ENCODE measurements around the gene LMNTD2. TPM values are rescaled to one million over a fixed set of nuclear protein-coding genes. Genes with fewer than 3 reads are reported as not detected.

The LMNTD2 gene
- total and polyA plus RNA-seq, 4 donors: 0.79 to 7.6 (median 3.3) TPM

GRCh38 chr11:553988-554340 lies 6.6 kb downstream of the LMNTD2 start:
- WGBS (ENCODE audit: insufficient coverage): 59% methylated on average over 8 of the region's 11 CpGs
- DNase-seq (ENCODE audit: low read depth in 4 of 6, low spot score in 6 of 6): no peak
- H3K27me3 ChIP-seq (ENCODE audit: control insufficient read depth, insufficient read depth, low read length): peaks cover 44% of the 10 kb centered on the region

DNA sequence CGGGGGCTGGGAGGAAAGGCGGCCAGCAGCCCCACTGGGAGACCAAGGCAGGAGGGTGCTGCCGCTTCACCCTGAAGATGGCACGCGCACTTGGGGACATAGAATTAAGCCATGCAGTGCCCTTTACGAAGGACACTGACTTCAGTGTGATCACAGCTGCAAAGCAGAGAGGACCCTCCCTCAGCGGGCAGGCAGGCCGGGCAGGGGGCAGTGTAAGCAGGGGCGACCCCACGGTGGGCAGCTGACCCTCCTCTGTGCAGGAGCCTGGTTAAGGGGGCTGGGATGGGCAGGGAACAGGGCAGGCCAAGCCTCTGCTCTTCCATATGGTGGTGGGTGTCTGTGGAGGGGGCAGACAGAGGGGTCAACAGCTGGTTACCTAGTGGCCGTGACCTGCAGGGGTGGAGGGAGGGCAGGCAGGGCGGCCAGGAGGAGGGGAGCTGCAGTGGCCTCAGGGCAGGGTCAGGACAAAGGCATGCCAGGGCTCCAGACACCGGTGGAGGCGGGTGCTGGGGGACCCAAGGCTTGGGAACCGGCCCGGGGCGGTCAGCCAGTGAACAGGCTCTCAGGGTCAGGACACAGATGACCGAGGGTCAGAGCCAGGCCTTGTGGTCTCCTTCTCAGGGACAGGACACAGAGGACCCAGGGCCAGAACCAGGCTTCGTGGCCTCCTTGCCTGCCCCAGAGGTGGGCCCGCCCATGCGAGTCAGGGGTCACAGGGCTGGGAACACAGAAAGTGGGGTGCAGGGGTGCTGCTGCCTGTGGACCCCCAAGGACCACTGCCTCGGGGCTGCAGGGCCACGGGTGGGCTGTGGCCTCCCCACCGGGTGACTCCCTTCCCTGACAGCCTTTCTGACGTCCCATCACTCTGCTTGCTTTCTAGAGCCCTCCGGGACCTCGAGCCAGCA lies 7.2 kb downstream of the LMNTD2 start:
- 79% methylated on average over 27 of the region's 27 CpGs for WGBS (ENCODE audit: insufficient coverage)
- H3K4me1 ChIP-seq (ENCODE audit: control insufficient read depth, insufficient read depth, low read length): peaks cover 20% of the 10 kb centered on the region
- peaks cover 38% of the 10 kb centered on the region for H3K27me3 ChIP-seq (ENCODE audit: control insufficient read depth, insufficient read depth, low read length)

More at GRCh38 chr11:553988-554340, 6.6 kb downstream of the LMNTD2 start:
- H3K27ac ChIP-seq (ENCODE audit: low read depth, low read length): no peak overlapping the region
- peaks cover 54% of the 10 kb centered on the region for H3K36me3 ChIP-seq (ENCODE audit: control insufficient read depth, insufficient read depth, low read length)
- no peak overlapping the region for H3K4me3 ChIP-seq (ENCODE audit: low read depth, low read length)
- no peaks in the 10 kb centered on the region for H3K9me3 ChIP-seq (ENCODE audit: control insufficient read depth, insufficient read depth, low read length)
- H3K4me1 ChIP-seq (ENCODE audit: control insufficient read depth, insufficient read depth, low read length): peaks cover 20% of the 10 kb centered on the region

DNA sequence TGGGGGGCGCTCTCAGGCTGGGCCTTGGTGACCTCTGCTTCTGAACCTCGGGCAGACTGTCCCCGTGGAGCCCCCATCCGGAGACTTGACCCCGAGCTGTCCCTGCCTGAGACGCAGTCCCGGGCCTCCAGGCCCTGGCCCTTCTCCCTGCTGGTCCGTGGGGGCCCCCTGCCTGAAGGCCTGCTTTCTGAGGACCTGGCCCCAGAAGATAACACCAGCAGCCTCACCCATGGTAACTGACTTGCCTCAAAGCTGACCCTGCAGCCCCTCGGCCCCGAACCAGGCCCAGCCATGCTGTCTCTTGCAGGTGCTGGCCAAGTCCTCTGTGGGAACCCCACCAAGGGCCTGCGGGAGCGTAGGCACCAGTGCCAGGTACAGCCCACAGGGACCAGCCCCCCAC lies 8.9 kb downstream of the LMNTD2 start:
- WGBS (ENCODE audit: insufficient coverage): 80% methylated on average over 12 of the region's 12 CpGs
- H3K27me3 ChIP-seq (ENCODE audit: control insufficient read depth, insufficient read depth, low read length): peaks cover 21% of the 10 kb centered on the region
- H3K36me3 ChIP-seq (ENCODE audit: control insufficient read depth, insufficient read depth, low read length): peaks cover 50% of the 10 kb centered on the region
- H3K4me3 ChIP-seq (ENCODE audit: low read depth, low read length): no peak overlapping the region
- no peak for DNase-seq (ENCODE audit: low read depth in 4 of 6, low spot score in 6 of 6)
- H3K27ac ChIP-seq (ENCODE audit: low read depth, low read length): no peak overlapping the region
- H3K4me1 ChIP-seq (ENCODE audit: control insufficient read depth, insufficient read depth, low read length): peaks cover 16% of the 10 kb centered on the region
- H3K9me3 ChIP-seq (ENCODE audit: control insufficient read depth, insufficient read depth, low read length): no peaks in the 10 kb centered on the region

More for the DNA sequence above, 7.2 kb downstream of the LMNTD2 start:
- Histone ChIP-seq H3K9me3 (ENCODE audit: control insufficient read depth, insufficient read depth, low read length) (no peaks in the 10 kb centered on the region), H3K36me3 (ENCODE audit: control insufficient read depth, insufficient read depth, low read length) (peaks cover 49% of the 10 kb centered on the region), H3K4me3 (ENCODE audit: low read depth, low read length) (no peak overlapping the region), H3K27ac (ENCODE audit: low read depth, low read length) (no peak overlapping the region)
- DNase-seq (ENCODE audit: low read depth in 4 of 6, low spot score in 6 of 6): no peak

DNA sequence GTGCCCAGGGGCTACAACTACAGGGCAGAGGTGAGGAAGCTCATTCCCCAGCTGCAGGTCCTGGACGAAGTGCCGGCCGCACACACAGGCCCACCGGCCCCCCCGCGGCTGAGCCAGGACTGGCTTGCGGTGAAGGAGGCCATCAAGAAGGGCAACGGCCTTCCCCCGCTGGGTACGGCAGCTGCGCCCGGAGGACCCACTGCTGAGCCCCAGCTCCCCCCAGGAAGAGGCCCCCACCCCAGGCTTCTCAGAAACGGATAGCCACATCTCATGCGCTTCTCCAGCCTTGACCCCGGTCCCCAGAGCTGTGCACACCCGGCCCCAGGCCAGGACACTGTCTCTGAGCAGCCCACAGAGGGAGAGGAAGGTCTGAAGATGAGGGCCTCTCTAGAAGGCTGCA lies 9.4 kb downstream of the LMNTD2 start:
- no peak for DNase-seq (ENCODE audit: low read depth in 4 of 6, low spot score in 6 of 6)
- H3K4me1 ChIP-seq (ENCODE audit: control insufficient read depth, insufficient read depth, low read length): peaks cover 11% of the 10 kb centered on the region
- H3K36me3 ChIP-seq (ENCODE audit: control insufficient read depth, insufficient read depth, low read length): peaks cover 51% of the 10 kb centered on the region
- H3K9me3 ChIP-seq (ENCODE audit: control insufficient read depth, insufficient read depth, low read length): no peaks in the 10 kb centered on the region
- 64% methylated on average over 15 of the region's 16 CpGs for WGBS (ENCODE audit: insufficient coverage)
- H3K27me3 ChIP-seq (ENCODE audit: control insufficient read depth, insufficient read depth, low read length): peaks cover 16% of the 10 kb centered on the region
- no peak overlapping the region for H3K4me3 ChIP-seq (ENCODE audit: low read depth, low read length)
- H3K27ac ChIP-seq (ENCODE audit: low read depth, low read length): no peak overlapping the region

DNA sequence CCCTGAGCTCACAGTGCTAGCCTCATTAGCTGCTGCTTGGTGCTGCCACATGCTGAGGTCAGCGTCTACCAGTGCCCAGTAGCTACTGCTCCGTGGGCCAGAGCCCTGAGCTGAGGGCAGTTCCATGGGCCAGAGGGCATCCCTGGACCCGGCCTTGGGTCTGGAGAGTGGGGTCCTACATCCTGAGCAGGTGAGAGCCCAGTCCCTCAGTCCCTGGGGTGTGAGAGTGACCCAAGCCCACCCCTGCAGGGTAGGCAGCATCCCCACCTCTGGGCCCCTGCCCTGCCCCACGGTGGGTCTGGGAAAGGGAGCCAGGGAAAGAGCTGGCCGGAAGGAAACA lies 9.8 kb downstream of the LMNTD2 start:
- no peak overlapping the region for H3K27ac ChIP-seq (ENCODE audit: low read depth, low read length)
- WGBS (ENCODE audit: insufficient coverage): 75% methylated on average over 3 of the region's 5 CpGs
- no peak overlapping the region for H3K4me3 ChIP-seq (ENCODE audit: low read depth, low read length)
- H3K36me3 ChIP-seq (ENCODE audit: control insufficient read depth, insufficient read depth, low read length): peaks cover 51% of the 10 kb centered on the region
- no peak for DNase-seq (ENCODE audit: low read depth in 4 of 6, low spot score in 6 of 6)
- peaks cover 10% of the 10 kb centered on the region for H3K4me1 ChIP-seq (ENCODE audit: control insufficient read depth, insufficient read depth, low read length)
- peaks cover 14% of the 10 kb centered on the region for H3K27me3 ChIP-seq (ENCODE audit: control insufficient read depth, insufficient read depth, low read length)
- H3K9me3 ChIP-seq (ENCODE audit: control insufficient read depth, insufficient read depth, low read length): no peaks in the 10 kb centered on the region

DNA sequence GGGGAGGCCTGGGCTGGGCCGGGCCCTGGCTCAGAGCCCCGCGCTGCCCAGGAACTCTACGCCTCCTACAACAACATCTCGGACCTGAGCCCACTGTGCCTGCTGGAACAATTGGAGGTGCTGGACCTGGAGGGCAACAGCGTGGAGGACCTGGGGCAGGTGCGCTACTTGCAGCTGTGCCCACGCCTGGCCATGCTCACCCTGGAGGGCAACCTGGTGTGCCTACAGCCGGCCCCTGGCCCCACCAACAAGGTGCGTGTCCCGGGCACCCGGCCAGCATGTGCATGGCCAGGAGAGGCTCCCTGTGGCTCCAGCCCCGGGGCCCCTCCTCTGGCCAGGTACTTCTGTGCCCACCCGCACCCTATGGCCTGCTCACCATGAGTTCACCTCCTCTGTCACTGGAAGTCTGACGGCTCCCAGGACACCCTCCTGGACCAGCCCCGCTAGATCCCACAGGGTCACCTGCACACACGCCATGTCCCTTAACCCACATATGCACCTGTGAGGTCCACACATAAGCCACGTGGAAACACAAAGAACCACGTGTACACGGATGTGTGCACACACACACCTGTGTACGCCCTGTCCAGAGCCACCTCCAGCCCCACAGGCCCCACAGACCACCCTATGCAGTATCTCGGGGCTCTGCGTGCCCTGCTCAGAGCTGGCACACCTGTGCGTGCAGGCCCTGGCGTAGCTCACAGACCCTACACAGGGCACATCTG lies 10.4 kb downstream of the LMNTD2 start:
- H3K9me3 ChIP-seq (ENCODE audit: control insufficient read depth, insufficient read depth, low read length): no peaks in the 10 kb centered on the region
- peaks cover 55% of the 10 kb centered on the region for H3K36me3 ChIP-seq (ENCODE audit: control insufficient read depth, insufficient read depth, low read length)
- H3K27me3 ChIP-seq (ENCODE audit: control insufficient read depth, insufficient read depth, low read length): peaks cover 9% of the 10 kb centered on the region
- DNase-seq (ENCODE audit: low read depth in 4 of 6, low spot score in 6 of 6): no peak
- H3K4me3 ChIP-seq (ENCODE audit: low read depth, low read length): no peak overlapping the region
- H3K4me1 ChIP-seq (ENCODE audit: control insufficient read depth, insufficient read depth, low read length): peaks cover 9% of the 10 kb centered on the region
- no peak overlapping the region for H3K27ac ChIP-seq (ENCODE audit: low read depth, low read length)
- WGBS (ENCODE audit: insufficient coverage): 89% methylated on average over 25 of the region's 25 CpGs

DNA sequence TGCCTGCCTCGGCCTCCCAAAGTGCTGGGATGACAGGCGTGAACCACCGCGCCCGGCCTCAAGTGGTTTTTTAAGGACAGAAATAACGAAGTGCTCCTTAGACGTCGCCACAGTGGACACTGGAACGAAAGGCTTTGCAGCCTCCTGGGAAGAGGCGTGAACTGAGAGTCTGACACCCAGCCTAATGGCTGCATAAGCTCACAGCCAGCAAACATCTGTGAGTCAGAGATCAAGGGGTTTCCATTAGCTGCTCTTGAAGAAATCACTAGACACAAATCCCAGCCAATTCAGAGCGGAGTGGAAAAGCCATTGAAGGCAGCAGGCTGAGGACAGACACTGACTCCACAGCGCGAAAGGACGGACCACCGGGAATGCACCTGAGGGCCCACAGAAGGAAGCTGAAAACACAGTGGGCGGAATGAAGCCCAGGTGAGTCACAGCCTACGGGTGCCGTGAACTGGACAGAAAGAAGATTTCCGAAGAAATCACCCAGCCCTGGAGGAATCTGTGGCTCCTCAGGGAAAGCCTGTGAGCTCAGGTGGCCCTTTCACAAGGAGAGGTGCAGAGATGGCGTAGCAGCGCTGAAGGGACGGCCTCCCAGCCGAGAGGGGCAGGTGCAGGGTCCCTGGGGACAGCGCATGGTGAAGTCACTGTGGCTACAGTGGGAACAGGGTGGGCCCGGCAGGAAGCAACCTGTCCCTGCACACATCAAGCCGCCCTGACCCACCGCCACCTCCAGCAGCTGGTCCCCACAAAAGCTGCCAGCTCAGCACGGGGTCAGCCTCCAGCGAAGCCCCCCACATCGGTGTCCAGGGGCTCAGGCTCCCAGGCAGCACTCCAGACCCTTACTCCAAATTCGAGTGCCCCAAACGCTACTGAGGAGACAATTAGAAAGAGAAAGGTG lies 11.6 kb downstream of the LMNTD2 start:
- 84% methylated on average over 31 of the region's 32 CpGs for WGBS (ENCODE audit: insufficient coverage)
- H3K27ac ChIP-seq (ENCODE audit: low read depth, low read length): no peak overlapping the region
- peaks cover 1% of the 10 kb centered on the region for H3K27me3 ChIP-seq (ENCODE audit: control insufficient read depth, insufficient read depth, low read length)
- no peak for DNase-seq (ENCODE audit: low read depth in 4 of 6, low spot score in 6 of 6)
- H3K4me1 ChIP-seq (ENCODE audit: control insufficient read depth, insufficient read depth, low read length): no peaks in the 10 kb centered on the region
- no peaks in the 10 kb centered on the region for H3K9me3 ChIP-seq (ENCODE audit: control insufficient read depth, insufficient read depth, low read length)
- H3K36me3 ChIP-seq (ENCODE audit: control insufficient read depth, insufficient read depth, low read length): peaks cover 64% of the 10 kb centered on the region
- no peak overlapping the region for H3K4me3 ChIP-seq (ENCODE audit: low read depth, low read length)

DNA sequence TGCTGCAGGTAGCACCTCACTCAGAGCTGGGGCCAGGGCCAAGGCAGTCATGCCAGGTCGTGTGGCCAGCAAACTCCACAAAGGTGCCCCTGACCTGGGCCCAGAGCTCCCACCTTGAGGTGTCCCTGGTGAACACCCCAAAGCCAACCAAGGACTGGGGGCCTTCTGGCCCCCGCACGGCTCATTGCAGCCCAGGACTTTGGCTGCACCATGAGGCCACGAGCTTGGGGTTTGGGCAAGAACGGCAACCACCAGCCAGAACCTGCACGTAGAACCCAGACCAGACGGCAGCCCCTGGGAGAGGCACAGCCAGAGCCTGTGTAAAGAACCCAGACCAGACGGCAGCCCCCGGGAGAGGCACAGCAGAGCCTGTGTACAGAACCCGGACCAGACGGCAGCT lies 15.4 kb downstream of the LMNTD2 start:
- no peak for DNase-seq (ENCODE audit: low read depth in 4 of 6, low spot score in 6 of 6)
- WGBS (ENCODE audit: insufficient coverage): 88% methylated on average over 11 of the region's 11 CpGs
- Histone ChIP-seq H3K27me3 (ENCODE audit: control insufficient read depth, insufficient read depth, low read length) (no peaks in the 10 kb centered on the region), H3K36me3 (ENCODE audit: control insufficient read depth, insufficient read depth, low read length) (peaks cover 50% of the 10 kb centered on the region), H3K4me3 (ENCODE audit: low read depth, low read length) (no peak overlapping the region), H3K9me3 (ENCODE audit: control insufficient read depth, insufficient read depth, low read length) (no peaks in the 10 kb centered on the region), H3K4me1 (ENCODE audit: control insufficient read depth, insufficient read depth, low read length) (no peaks in the 10 kb centered on the region), H3K27ac (ENCODE audit: low read depth, low read length) (no peak overlapping the region)

GRCh38 chr11:544817-545166 lies 15.7 kb downstream of the LMNTD2 start:
- Histone ChIP-seq H3K36me3 (ENCODE audit: control insufficient read depth, insufficient read depth, low read length) (peaks cover 48% of the 10 kb centered on the region), H3K27me3 (ENCODE audit: control insufficient read depth, insufficient read depth, low read length) (no peaks in the 10 kb centered on the region), H3K27ac (ENCODE audit: low read depth, low read length) (no peak overlapping the region), H3K4me1 (ENCODE audit: control insufficient read depth, insufficient read depth, low read length) (no peaks in the 10 kb centered on the region), H3K9me3 (ENCODE audit: control insufficient read depth, insufficient read depth, low read length) (no peaks in the 10 kb centered on the region), H3K4me3 (ENCODE audit: low read depth, low read length) (no peak overlapping the region)
- no peak for DNase-seq (ENCODE audit: low read depth in 4 of 6, low spot score in 6 of 6)
- WGBS (ENCODE audit: insufficient coverage): 93% methylated on average over 5 of the region's 5 CpGs

All from spinal cord (tissue), 10 donors.